ENCODE results near the gene NDUFA12. TPM values are rescaled to one million over a fixed set of nuclear protein-coding genes. Genes with fewer than 3 reads are reported as not detected.

The NDUFA12 gene
- total RNA-seq, 1 experiment from 2014 or later = 79.7 TPM

DNA sequence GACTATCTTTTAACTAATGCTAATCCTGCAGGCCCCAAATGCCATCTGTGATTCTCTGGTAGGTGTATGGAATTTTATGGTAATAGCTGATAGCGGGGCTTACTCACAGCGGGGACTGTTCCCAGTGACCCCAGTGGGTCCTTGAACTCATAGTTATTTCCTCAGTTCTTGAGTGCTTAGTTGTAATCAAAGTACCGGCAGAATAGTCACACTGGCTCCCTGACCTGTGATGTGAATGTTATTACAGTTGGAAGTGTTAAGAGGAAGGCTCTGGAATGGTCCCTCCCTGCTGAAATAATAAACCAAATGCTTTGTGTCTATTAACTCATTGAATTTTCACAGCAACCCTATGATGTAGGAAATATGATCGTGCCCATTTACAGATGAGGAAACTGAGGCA, 78.3 kb downstream of the NDUFA12 start:
- POLR2A ChIA-PET = no interaction called here
- Histone ChIP-seq H3K4me1 (ENCODE audit: control insufficient read depth in 1 of 2, insufficient read depth in 2 of 2, low read length in 2 of 2) (no peaks in the 10 kb centered on the region), H3K4me2 (ENCODE audit: low read length) (no peak overlapping the region), H3K4me3 (replicated peaks in 1 of 2; ENCODE audit: low read depth in 1 of 2, low read length in 2 of 2) (no peak overlapping the region), H3K9me2 (ENCODE audit: insufficient read depth) (no peaks in the 10 kb centered on the region), H3K36me3 (ENCODE audit: control insufficient read depth in 1 of 2, insufficient read depth in 2 of 2, low read length in 2 of 2) (no peaks in the 10 kb centered on the region), H3K9ac (ENCODE audit: low read length) (no peak overlapping the region), H3K79me2 (ENCODE audit: insufficient read depth, low read length) (no peaks in the 10 kb centered on the region), H2AFZ (ENCODE audit: low read depth, low read length, poor library complexity, severe bottlenecking) (no peak overlapping the region), H3K27ac (ENCODE audit: low read depth, low read length) (no peak overlapping the region), H3K9me3 (ENCODE audit: control insufficient read depth in 1 of 2, insufficient read depth in 1 of 2, low read depth in 1 of 2, low read length in 2 of 2) (no peaks in the 10 kb centered on the region), H4K20me1 (ENCODE audit: insufficient read depth) (no peaks in the 10 kb centered on the region), H3K27me3 (ENCODE audit: insufficient read depth, low read length) (no peaks in the 10 kb centered on the region)
- intact Hi-C loops (cut with micrococcal nuclease) = no loop called here
- no TSS peak for BruUV-seq (replicated peaks)
- no peak for ATAC-seq
- no peak for DNase-seq (ENCODE audit: low read depth, low spot score)
- TF ChIP-seq EZH2phosphoT487 (IDR thresholded peaks at IDR 0.05; ENCODE audit: borderline replicate concordance) = no peak
- TF ChIP-seq SRF (IDR thresholded peaks at IDR 0.05; ENCODE audit: low read depth) = no peak
- TF ChIP-seq, protein P1, sequence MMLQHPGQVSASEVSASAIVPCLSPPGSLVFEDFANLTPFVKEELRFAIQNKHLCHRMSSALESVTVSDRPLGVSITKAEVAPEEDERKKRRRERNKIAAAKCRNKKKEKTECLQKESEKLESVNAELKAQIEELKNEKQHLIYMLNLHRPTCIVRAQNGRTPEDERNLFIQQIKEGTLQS (IDR thresholded peaks at IDR 0.05) = no peak
- TF ChIP-seq, protein P2, sequence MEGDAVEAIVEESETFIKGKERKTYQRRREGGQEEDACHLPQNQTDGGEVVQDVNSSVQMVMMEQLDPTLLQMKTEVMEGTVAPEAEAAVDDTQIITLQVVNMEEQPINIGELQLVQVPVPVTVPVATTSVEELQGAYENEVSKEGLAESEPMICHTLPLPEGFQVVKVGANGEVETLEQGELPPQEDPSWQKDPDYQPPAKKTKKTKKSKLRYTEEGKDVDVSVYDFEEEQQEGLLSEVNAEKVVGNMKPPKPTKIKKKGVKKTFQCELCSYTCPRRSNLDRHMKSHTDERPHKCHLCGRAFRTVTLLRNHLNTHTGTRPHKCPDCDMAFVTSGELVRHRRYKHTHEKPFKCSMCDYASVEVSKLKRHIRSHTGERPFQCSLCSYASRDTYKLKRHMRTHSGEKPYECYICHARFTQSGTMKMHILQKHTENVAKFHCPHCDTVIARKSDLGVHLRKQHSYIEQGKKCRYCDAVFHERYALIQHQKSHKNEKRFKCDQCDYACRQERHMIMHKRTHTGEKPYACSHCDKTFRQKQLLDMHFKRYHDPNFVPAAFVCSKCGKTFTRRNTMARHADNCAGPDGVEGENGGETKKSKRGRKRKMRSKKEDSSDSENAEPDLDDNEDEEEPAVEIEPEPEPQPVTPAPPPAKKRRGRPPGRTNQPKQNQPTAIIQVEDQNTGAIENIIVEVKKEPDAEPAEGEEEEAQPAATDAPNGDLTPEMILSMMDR (IDR thresholded peaks at IDR 0.05 in 2 of 3, conservative IDR thresholded peaks at IDR 0.05 in 1 of 3; ENCODE audit: borderline replicate concordance in 1 of 3, insufficient read depth in 1 of 3, low read depth in 2 of 3, low read length in 2 of 3) = no peak
- no peak for TF ChIP-seq ELF1 (IDR thresholded peaks at IDR 0.05; ENCODE audit: borderline replicate concordance, low read depth)
- no peak for TF ChIP-seq FOSL1 (IDR thresholded peaks at IDR 0.05; ENCODE audit: low read depth)
- no peak for TF ChIP-seq ZNF274 (IDR thresholded peaks at IDR 0.05; ENCODE audit: low read depth, low read length)
- no peak for TF ChIP-seq CBX3 (IDR thresholded peaks at IDR 0.05; ENCODE audit: low read depth)
- TF ChIP-seq EGR1 (IDR thresholded peaks at IDR 0.05; ENCODE audit: low read depth) = no peak
- no peak for TF ChIP-seq SIN3A (IDR thresholded peaks at IDR 0.05; ENCODE audit: low read depth)
- CTCF ChIA-PET = no interaction called here
- RAD21 ChIA-PET (ENCODE audit: low non-redundant PET in 1 of 2, low total read pairs in 2 of 2, uncharacterized antibody in 2 of 2, unreplicated experiment in 2 of 2) = no interaction called here

Measured in HCT116 (cell line).